Fibroblast of gingiva (primary cell): ENCODE measurements around the gene EXTL2.
A peak's percentile ranks its signal among the peaks of the same experiment; 100 is the strongest.
"Not testable (repeated sequence)": the region's sequence is repeated elsewhere in the genome, so short reads cannot be mapped to it uniquely, and the experiment has no call there.

ENCODE experiments used
- DNase-seq: peaks from one replicate; pipeline ENCODE4 v3.0.0-alpha.2; 2011; ENCODE audit warnings: low read depth

Gene EXTL2

DNA sequence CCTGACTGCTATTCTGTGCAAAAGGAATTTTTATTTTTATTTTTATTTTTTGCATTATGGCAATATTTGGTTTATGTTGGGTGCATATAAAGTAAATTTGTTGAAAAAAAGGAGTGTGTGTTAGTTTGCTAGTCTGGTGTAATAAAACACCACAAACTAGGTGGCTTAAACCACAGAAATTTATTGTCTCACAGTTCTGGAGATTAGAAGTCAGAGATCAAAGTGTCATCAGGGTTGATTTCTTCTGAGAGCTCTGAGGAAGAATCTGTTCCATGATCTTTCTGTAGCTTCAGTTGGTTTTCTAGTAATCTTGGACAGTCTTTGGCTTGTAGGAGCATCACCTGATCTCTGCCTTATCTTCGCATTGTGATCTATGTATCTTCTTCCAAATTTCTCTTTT lies 7.7 kb upstream of the EXTL2 start:
- no peak for DNase-seq

DNA sequence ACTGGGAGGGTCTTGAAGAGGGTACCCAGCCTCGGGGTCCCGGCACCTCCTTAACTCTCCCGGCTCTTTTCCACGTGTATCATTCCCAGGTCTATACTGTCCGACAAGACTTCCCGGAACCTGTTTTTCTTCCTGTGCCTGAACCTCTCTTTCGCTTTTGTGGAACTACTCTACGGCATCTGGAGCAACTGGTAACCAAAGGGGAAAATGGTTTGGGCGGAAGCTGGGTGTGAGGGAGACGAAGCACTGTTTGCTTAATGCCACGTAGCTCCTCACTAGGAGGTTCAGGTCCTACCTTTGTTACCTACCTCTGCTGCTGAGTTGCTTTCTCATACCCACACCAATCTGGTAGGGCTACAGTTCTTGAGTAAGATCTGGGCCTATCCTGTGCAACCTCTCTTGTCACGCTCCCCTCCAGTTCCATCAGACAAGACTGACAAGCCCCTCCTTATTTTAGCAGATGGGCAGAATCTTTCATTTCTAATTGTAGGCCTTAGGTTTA lies 1.9 kb upstream of the EXTL2 start:
- DNase-seq, result peak; percentile 43

DNA sequence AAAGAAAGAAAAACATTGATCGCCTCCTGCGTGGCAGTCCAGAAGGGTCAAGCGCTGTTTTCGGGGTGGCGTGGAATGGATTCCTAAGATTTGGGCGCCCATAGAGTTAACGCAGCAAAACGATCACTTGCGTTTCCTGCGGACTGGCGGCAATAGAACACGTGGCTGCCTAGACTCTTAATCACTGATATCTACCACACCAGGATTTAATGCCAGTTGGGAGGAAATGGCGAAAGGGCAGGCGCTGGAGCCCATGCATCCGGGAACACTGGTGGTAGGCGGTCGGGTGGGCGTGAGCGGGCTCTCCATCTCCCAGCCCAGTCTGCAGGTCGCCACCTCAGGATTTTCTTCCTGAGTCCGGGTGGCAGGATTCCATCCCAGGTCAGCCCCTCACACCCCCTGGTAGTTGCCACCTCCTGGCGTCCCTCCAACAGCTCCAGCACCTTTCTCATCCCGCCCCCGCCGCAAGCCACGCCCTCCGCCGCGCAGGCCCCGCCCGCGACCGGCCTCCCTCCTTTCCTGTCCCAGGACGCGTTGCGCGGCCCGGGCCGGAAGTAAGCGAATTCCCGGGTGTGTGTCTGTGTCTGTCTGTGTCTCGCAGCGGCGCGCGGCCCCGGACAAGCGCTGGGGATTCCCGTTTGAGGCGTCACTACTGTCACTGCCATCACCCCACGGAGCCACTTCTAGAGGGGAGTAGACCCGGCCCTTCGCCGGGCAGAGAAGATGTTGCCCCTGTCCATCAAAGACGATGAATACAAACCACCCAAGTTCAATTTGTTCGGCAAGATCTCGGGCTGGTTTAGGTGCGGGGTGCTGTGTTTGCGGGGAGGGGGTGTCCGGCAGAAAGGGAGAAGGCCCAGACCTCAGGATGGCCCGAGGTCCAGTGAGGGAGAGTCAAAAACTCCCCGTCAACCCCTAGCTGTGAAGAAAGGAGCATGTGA lies 1.2 kb upstream of the EXTL2 start, which contains the start of gene SLC30A7:
Gene SLC30A7, plus strand, starts transcription at position 551 of the 941 bp plus-strand sequence. Its CDS starts 173 bp downstream, at position 724.
- peak; percentile 89 for DNase-seq

GRCh38 chr1:100893718-100894117 lies 924 bp downstream of the EXTL2 start:
- no peak for DNase-seq

DNA sequence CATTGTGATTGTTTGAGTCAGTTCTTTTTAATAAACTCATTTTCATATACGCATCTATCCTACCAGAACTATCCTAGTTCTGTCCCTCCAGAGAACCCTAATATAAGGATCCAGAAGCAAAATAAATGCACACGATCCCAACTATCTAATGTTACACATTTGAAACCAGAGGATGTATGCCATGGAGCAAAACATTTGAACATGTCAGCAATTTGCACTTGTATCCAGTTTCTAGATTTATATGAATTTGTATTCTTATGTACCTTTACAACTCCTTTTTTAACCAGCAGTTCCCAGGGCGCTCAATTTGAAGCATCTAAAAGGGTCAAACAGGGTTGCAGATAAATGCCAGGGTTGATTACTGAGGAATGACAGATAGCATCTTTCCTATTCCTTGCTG lies 2.1 kb downstream of the EXTL2 start:
- no peak for DNase-seq

GRCh38 chr1:100891380-100891779 lies 3.3 kb downstream of the EXTL2 start:
- no peak for DNase-seq

DNA sequence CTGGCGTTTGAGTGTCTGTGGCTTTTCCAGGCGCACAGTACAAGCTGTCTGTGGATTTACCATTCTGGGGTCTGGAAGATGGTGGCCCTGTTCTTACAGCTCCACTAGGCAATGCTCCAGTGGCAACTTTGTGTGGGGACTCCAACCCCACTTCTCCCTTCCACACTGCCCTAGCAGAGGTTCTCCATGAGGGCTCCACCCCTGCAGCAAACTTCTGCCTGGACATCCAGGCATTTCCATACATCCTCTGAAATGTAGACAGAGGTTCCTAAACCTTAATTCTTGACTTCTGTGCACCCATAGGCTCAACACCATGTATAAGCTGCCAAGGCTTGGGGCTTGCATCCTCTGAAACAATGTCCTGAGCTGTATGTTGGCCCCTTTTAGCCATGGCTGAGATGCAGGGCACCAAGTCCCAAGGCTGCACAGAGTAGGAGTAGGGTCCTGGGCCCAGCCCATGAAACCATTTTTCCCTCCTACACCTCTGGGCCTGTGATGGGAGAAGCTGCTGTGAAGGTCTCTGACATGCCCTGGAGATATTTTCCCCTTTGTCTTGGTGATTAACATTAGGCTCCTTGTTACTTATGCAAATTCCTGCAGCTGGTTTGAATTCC lies 4.7 kb downstream of the EXTL2 start:
- DNase-seq, result not testable (repeated sequence)

GRCh38 chr1:100889007-100889406 lies 5.6 kb downstream of the EXTL2 start:
- DNase-seq, result not testable (repeated sequence)

DNA sequence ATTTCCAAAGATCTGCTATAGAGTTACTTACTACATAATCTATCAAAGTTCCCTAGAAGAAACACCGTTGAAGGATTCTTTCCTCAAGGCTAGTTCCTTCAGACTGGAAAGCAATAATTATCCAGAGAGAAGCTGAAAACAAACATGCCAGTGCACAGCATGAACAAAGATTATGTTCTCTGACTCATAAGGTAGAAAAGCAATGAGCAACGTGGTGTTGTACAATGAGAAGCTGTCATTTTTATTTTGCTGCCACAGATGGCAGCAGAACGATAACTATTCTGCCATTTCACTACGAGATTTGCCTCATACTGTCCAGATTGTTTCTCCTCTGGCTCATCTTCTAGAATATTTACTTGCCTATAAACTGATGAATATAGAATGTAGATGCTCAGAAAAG lies 10.7 kb downstream of the EXTL2 start:
- DNase-seq, result peak; percentile 52

DNA sequence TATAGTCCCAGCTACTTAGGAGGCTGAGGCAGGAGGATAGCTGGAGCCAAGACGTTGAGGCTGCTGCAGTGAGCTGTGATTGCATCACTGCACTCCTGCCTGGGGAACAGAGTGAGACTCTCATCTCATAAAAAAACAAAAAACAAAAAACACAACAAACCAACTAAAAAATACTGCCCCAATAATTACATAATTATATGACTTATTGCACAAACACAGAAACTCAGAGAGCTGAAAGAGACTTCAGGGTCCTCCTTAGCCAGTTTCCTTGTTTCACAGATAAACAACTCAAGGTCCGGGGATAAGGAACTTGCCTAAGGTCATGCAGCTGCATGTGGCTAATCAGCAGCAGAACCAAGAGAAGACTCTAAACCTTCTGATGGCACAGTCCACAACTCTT lies 11.9 kb downstream of the EXTL2 start:
- no peak for DNase-seq

- DNase-seq, result no peak
Observed at GRCh38 chr1:100881687-100882086, 13.0 kb downstream of the EXTL2 start.

- DNase-seq, result no peak
Observed at GRCh38 chr1:100879422-100879821, 15.2 kb downstream of the EXTL2 start.

- DNase-seq, result no peak
Observed at GRCh38 chr1:100876291-100876690, 18.4 kb downstream of the EXTL2 start.

DNA sequence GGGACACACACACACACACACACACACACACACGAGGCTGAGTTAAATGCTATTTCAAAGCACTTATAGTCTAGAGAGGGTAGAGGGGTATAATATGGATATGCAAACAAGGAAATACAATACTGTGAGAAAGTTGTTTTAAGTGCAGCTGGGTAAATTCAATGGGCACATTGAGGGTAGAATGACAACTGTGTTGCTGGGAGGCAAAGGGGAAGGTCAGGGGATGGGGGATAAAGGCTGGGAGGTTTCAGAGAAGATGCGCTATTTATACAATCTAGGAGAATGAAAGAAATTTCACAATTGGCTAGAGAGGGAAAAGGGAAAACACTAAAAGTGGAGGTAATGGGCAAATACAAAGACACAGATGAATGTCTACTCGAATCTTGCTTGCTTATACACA lies 19.4 kb downstream of the EXTL2 start:
- DNase-seq, result no peak

DNA sequence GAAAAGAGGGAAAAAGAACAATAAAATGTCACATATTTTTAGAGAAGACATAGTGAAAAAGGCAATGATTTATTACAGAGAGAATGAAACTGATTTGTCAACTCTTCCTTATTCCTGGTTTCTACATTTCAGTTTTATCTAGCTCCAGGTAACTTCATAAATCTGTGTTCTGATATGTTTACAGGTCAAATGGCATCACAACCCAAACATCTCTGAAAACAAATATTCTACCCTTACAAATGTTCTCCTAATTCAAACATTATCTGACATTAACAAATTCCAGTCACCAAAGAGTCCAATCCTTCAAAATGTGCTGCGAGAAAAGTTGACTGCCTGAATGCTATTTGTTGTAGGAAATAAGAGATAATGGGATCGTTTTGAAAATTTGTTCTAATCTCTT lies 20.2 kb downstream of the EXTL2 start:
- no peak for DNase-seq

GRCh38 chr1:100869996-100870395 lies 24.6 kb downstream of the EXTL2 start:
- DNase-seq, result no peak

- DNase-seq, result peak; percentile 36
Observed at GRCh38 chr1:100868364-100868995, 26.2 kb downstream of the EXTL2 start.

DNA sequence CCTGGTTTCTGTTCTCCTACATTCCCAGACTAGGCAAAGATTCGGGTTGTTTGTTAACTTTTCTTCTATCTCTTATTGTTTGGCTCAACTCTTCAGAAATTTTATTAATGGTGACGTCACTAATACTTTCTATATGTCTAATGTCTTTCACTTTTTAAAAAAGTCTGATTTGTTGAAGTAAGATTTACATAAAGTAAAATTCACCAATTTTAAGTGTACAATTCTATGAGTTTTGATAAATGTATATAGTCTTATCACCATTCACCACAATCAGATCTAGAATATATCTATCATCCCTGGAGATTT lies 27.8 kb downstream of the EXTL2 start:
- no peak for DNase-seq

DNA sequence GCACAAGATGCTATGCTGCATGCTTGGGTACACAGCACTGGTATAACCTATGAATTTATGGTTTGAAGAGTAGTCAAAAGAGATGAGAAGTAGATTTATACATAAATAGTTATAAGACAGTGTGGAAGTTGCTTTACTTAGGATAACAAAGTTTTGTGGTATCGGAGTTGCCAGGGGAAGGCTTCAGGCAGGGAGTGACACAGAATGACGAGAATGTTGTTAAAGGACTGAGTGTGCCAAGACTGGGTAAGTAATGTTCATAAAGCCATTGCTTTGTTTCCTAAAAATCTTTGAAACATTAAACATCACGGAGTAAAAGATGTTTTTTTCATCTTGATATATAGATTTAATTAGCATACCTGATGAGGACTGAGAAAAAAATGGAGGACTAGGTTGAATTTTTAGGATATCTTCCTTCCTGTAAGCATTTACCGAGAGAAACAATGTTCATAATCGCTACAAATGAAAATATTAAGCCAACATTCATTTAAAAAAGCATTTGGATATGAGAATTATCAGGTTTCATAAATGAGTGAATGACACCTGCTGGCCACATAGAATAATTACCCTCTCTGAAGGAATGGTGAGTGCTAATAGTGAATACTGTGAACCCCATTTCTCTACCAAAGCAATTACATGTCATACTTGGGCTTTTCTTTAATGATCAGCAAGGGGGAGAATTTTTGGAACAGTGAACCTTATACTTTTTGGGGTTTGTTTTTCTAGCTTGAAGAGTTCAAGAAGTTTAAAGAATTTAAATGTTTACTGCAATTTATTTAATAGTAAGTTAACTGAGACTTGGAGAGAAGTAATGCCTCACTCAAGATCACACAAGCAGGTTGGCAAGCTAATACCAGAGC lies 28.4 kb downstream of the EXTL2 start:
- DNase-seq, result peak; percentile 55

GRCh38 chr1:100862591-100862990 lies 32.1 kb downstream of the EXTL2 start:
- no peak for DNase-seq

- DNase-seq, result peak; percentile 45
Observed at GRCh38 chr1:100861379-100861778, 33.3 kb downstream of the EXTL2 start.
